NK-92 (cell line): ENCODE results near the gene CHN2.

Source experiments
- DNase-seq: peaks from one replicate; lab custom pipeline; 2025; ENCODE audit not compliant: unreplicated experiment; lab: John Stamatoyannopoulos, UW

Gene CHN2

GRCh38 chr7:29194594-29195427, at the start of gene CHN2:
Gene CHN2 (plus strand): TSS chr7:29194775.
- DNase-seq = no peak

GRCh38 chr7:29145553-29146056, 49.0 kb upstream of the CHN2 start:
- no peak for DNase-seq

GRCh38 chr7:29146057-29146706, 48.4 kb upstream of the CHN2 start, which contains the start of gene CPVL:
Gene CPVL (minus strand): TSS chr7:29146537. CDS start chr7:29121061, 25,476 bp downstream.
- no peak for DNase-seq

- DNase-seq = no peak
Observed at GRCh38 chr7:29146888-29147609, 47.5 kb upstream of the CHN2 start.

DNA sequence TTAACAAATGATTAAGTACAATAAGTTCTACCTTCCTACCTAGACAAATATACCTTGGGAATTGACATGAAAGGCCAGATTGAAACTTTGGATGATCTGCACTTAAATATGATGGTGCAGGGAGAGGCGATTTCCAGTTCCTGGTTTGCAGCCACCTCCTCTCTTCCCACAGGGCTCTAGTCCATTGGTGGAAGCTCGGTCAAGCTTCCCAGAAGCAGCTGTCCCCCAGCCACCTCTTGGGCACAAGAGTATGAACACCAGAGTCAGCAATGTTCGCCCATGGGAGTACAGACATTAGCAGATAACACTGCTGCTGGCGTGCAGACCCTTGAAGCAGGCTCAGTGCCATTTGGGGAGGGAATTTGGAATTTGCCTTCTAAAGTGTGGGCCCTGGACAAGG, 46.8 kb upstream of the CHN2 start:
- DNase-seq = no peak

DNA sequence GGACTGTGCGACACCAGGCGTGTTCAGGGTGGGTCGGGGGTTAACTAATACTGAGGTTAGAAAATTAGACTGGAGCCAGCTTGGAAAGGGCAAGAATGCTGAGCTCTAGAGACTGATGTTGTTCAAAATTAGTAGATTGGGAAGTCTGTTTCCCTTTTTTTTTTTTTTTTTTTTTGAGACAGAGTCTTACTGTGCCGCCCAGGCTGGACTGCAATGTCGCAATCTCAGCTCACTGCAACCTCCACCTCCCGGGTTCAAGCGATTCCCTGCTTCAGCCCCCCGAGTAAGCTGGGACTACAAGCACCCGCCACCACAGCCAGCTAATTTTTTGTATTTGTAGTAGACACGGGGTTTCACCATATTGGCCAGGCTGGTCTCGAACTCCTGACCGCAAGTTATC, 45.5 kb upstream of the CHN2 start:
- no peak for DNase-seq

DNA sequence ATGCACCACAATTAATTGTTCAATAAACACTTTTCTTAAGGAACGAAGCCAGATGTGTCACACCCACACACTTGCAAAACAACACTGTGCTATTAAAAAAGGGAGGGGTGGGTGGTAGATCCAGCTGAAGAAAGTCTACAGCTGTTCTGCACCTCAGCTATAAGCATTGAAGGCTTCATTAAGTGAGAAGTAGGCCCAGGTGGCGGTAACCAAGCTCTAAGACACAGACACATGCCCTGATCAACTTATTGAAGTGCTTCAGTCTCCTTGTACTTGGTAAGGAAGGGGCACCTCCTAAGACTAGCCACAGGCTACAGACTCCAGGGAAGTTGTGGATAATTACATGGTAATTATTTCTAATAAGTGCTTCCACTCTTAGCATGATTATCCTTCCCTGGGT, 43.7 kb upstream of the CHN2 start:
- no peak for DNase-seq

GRCh38 chr7:29154076-29154475, 40.5 kb upstream of the CHN2 start:
- no peak for DNase-seq

DNA sequence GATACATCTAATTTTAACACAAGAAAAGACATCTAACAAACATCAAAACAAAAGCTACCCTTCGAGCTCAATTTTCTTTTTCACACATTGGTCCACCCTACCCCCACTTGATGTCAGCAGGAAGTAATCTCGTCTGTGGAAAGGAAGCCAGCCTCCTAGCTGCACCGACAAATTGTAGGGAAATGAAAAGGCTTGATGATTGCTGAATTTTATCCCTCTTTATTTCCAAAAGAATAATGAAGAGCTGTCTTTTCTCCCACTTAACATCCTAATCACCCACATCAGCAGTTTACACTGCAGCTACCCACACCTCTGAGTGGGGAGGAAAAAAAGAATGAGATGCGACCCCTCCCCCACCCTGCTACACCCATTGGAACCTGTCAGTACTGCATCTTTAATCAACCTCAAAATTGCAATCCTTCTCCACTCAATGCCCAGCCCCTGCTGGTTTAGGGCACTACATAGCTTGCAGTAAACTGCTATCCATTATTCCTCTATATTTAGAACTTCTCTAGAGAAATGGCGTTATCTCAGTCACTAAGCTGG, 37.6 kb upstream of the CHN2 start:
- no peak for DNase-seq

- no peak for DNase-seq
Observed at GRCh38 chr7:29158795-29159423, 35.7 kb upstream of the CHN2 start.

- no peak for DNase-seq
Observed at GRCh38 chr7:29160080-29160479, 34.5 kb upstream of the CHN2 start.

DNA sequence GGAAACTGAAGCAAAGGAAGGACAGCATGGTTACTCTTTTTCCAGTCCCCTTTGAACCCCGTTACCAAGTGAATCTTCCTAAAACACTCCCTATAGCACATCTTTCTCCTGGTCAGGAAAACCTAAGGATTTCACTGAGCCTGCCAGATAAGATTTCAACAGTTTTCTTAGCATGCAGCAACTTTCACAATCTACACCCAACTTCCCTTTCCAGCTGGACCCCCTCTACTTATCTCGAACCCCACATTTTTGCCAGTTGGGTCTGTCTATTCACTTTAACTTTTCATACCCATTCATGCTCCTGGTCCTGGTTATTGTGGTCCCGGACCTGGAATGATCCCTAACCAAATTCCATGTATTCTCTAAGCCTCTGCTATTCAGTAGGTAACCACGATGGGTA, 33.3 kb upstream of the CHN2 start:
- DNase-seq = no peak

- no peak for DNase-seq
Observed at GRCh38 chr7:29162577-29162976, 32.0 kb upstream of the CHN2 start.

- no peak for DNase-seq
Observed at GRCh38 chr7:29163854-29164253, 30.7 kb upstream of the CHN2 start.

DNA sequence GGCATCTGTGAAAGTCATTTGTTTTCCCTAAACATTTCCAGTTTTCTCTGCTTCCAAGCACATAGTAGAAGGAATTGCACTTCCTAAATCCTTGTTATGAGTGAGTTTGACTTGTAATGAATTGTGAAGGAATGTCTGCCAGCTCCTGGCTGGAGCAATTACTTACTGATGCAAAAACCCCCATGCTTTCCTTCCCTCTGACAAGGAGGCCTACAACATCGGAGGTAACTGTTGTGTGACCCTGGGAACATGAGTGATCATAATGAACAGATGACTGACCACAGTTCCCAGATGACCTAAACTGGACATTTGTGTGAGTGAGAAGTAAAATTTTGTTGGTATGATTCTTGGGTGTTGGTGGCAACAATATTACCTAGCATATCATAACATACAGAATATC, 26.9 kb upstream of the CHN2 start:
- DNase-seq = no peak

DNA sequence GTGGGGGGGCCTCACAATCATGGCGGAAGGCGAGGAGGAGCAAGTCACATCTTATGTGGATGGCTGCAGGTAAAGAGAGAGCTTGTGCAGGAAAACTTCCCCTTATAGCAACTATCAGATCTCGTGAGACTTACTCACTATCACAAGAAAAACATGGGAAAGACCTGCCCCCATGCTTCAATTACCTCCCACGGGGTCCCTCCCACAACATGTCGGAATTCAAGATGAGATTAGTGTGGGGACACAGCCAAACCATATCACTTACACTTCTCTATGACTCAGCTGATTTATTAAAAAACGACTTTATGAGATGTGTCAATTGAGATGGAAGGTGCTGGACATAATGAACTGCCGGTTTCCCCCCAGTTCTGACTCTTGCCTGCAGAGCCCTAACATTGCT, 23.8 kb upstream of the CHN2 start:
- DNase-seq = no peak

DNA sequence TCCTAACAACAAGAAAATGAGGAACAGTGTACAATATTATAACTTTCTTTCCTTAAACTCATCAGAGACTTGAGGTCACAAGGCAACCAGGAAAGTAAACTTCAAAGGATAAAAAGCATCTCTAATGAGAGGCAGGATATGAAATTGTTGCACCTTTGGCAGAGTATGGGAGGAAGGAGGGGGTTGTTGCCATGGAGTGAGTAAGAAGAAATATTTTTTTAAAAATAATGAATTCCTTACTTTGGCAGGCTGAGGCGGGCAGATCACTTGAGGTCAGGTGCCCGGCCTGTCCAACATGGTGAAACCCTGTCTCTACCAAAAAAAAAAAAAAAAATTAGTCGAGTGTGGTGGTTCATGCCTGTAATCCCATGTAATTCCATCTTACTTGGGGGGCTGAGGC, 21.1 kb upstream of the CHN2 start:
- DNase-seq = no peak

DNA sequence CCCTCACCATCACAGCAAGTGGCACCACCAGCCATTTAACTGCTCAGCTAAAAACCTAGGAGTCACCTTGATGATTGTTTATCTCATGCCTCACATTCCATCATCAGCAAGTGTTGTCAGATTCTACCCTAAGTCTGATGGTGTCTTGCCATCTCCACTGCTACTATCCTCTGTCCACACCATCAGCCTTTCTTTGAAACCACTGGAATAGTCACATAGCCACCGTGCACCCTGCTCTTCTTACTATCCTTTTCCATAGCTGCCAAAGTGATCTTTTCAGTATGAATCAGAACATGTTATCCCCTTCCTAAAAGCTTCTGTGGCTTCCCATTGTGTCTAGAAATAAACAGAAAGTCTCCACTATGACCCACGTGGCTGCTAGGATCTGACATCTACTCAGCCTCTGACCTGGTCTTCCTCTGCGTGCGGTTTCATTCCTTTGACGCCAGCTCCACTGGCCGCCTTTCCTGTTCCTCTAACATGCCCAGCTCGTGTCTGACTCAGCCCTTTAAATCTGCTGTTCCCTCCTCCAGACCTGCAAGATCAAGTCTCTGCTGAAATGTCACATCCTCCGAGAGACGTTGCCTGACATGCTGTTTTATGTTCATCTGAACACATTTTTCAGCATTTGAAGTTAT, 16.5 kb upstream of the CHN2 start:
- DNase-seq = no peak

- DNase-seq = no peak
Observed at GRCh38 chr7:29179115-29179514, 15.5 kb upstream of the CHN2 start.

DNA sequence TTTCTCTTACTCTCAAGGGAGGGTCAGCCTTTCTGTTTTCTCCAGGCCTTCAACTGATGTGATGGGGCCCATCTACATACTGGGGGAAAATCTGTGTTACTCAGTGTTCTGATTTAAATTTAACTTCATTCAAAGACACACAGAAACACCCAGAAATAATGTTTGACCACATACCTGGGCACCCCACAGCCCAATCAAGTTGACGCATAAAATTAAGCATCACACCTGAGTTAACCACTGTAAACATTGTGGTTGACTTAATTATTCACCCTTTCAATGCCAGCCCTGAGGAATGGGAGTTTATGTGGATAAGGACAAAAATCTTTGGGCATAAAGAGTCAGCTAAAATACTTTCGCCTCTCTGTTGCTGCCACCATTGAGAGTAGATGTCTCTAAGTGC, 10.0 kb upstream of the CHN2 start:
- DNase-seq = no peak
